Measurements from ENCODE around the gene PELI2.

The PELI2 gene

GRCh38 chr14:56304456-56304855 lies 186.2 kb downstream of the PELI2 start:
- DNase-seq (ENCODE audit: extremely low spot score), result no peak
- no peak for TF ChIP-seq CTCF (IDR thresholded peaks at IDR 0.05; ENCODE audit: control extremely low read depth, extremely low read depth, low read depth, missing control alignments)
- CTCF ChIA-PET, result interaction anchor here (2.3 kb wide), 1 partner anchor 18 kb away, joined by 5 read pairs; no protein-coding TSS in a partner anchor
- POLR2A ChIA-PET, result no interaction called here

GRCh38 chr14:56309198-56309597 lies 191.0 kb downstream of the PELI2 start:
- POLR2A ChIA-PET, result no interaction called here
- no peak for DNase-seq (ENCODE audit: extremely low spot score)
- CTCF ChIA-PET, result interaction anchor here (1.3 kb wide), 1 partner anchor 23 kb away, joined by 3 read pairs; no protein-coding TSS in a partner anchor
- no peak for TF ChIP-seq CTCF (IDR thresholded peaks at IDR 0.05; ENCODE audit: control extremely low read depth, extremely low read depth, low read depth, missing control alignments)

- DNase-seq (ENCODE audit: extremely low spot score), result no peak
- CTCF ChIA-PET, result interaction anchor here (0.9 kb wide), 1 partner anchor 29 kb away, joined by 3 read pairs; no protein-coding TSS in a partner anchor
Measured at GRCh38 chr14:56310643-56311042, 192.4 kb downstream of the PELI2 start.

GRCh38 chr14:56313789-56314188 lies 195.6 kb downstream of the PELI2 start:
- no peak for DNase-seq (ENCODE audit: extremely low spot score)
- CTCF ChIA-PET, result interaction anchor here (0.9 to 1.9 kb wide), 2 partner anchors 15 to 24 kb away, joined by 3 to 6 read pairs; no protein-coding TSS in a partner anchor
- POLR2A ChIA-PET, result no interaction called here

More at GRCh38 chr14:56310643-56311042, 192.4 kb downstream of the PELI2 start:
- POLR2A ChIA-PET, result no interaction called here
- no peak for TF ChIP-seq CTCF (IDR thresholded peaks at IDR 0.05; ENCODE audit: control extremely low read depth, extremely low read depth, low read depth, missing control alignments)

GRCh38 chr14:56318393-56319115 lies 200.3 kb downstream of the PELI2 start:
- POLR2A ChIA-PET, result no interaction called here
- CTCF ChIA-PET, result no interaction called here
- no peak for DNase-seq (ENCODE audit: extremely low spot score)
- no peak for TF ChIP-seq CTCF (IDR thresholded peaks at IDR 0.05; ENCODE audit: control extremely low read depth, extremely low read depth, low read depth, missing control alignments)

More at GRCh38 chr14:56313789-56314188, 195.6 kb downstream of the PELI2 start:
- TF ChIP-seq CTCF (IDR thresholded peaks at IDR 0.05; ENCODE audit: control extremely low read depth, extremely low read depth, low read depth, missing control alignments), result no peak

- CTCF ChIA-PET, result interaction anchor here (0.9 to 1.8 kb wide), 4 partner anchors 9 to 152 kb away, joined by 3 to 5 read pairs (median 4); no protein-coding TSS in a partner anchor
- no peak for DNase-seq (ENCODE audit: extremely low spot score)
- POLR2A ChIA-PET, result no interaction called here
- TF ChIP-seq CTCF (IDR thresholded peaks at IDR 0.05; ENCODE audit: control extremely low read depth, extremely low read depth, low read depth, missing control alignments), result no peak
Measured at GRCh38 chr14:56321861-56322260, 203.7 kb downstream of the PELI2 start.

Measured in GM10248 (cell line).